ENCODE data around the gene SLC9A3. TPM values are rescaled to one million over a fixed set of nuclear protein-coding genes. Genes with fewer than 3 reads are reported as not detected.

Gene SLC9A3
- total RNA-seq, 1 experiment from 2014 or later = 1.5 TPM

DNA sequence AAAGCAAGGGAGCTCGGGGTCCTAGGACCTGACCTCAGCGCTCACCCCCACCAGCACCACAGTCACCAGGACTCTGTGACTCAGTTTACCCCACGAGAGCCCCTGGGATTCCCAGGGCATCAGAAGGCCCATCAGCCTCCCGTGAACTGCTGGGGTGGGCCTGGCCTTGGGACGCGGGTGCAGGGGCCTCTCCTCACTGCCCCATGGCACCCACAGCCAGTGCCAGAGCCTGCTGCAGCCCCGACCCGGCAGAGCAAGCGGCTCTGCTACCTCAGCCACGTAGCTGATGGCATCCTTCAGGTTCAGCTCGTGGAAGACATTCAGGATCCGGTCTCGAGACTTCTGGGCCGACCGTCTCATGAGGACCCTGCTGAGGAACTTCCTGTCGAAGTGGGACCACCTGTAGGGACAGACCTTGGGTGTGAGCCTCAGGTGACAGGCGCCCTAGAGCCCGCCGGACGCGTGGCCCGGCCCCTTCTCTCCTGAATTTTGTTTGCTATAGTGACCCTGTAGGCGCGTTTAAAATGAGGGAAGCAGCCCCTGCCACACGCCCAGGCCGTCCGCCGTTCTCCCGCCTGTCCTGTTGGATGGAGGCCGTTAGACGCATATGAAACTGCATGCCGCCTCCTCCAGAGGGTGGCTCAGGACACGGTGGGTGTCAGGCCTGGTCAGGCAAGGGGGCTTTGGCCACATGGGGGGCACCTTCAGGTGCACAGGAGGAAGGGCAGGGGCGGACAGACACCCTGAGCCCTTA is 44.5 kb downstream of the SLC9A3 start:
- H3K9me2 ChIP-seq (ENCODE audit: insufficient read depth) = no peaks in the 10 kb centered on the region
- peaks cover 0 to 16% of the 10 kb centered on the region in 2 experiments; a peak in 2 of 4 replicates for H3K4me1 ChIP-seq (ENCODE audit: control insufficient read depth in 1 of 2, insufficient read depth in 2 of 2, low read length in 2 of 2)
- no peak for ATAC-seq
- H2AFZ ChIP-seq (ENCODE audit: low read depth, low read length, poor library complexity, severe bottlenecking) = no peak overlapping the region
- H3K4me2 ChIP-seq (ENCODE audit: low read length) = peak overlapping the region; percentile 55; the same call in 1 of the 2 replicates
- no peak for DNase-seq (ENCODE audit: low read depth, low spot score)
- H3K27ac ChIP-seq (ENCODE audit: low read depth, low read length) = no peak overlapping the region
- H3K9me3 ChIP-seq (ENCODE audit: control insufficient read depth in 1 of 2, insufficient read depth in 1 of 2, low read depth in 1 of 2, low read length in 2 of 2) = no peaks in the 10 kb centered on the region
- no peaks in the 10 kb centered on the region for H3K27me3 ChIP-seq (ENCODE audit: insufficient read depth, low read length)
- no TSS peak for BruUV-seq (replicated peaks)
- intact Hi-C loops (cut with micrococcal nuclease) = no loop called here
- no peak for TF ChIP-seq JUND (IDR thresholded peaks at IDR 0.05)
- TF ChIP-seq RAD21 (IDR thresholded peaks at IDR 0.05; ENCODE audit: low read depth) = no peak
- TF ChIP-seq EZH2 (IDR thresholded peaks at IDR 0.05) = no peak
- no peak for TF ChIP-seq ELF1 (IDR thresholded peaks at IDR 0.05; ENCODE audit: borderline replicate concordance, low read depth)
- no peak for TF ChIP-seq TCF7L2 (IDR thresholded peaks at IDR 0.05; ENCODE audit: borderline replicate concordance, extremely low read depth, insufficient read depth, insufficient read length)
- TF ChIP-seq SP1 (IDR thresholded peaks at IDR 0.05; ENCODE audit: low read depth) = no peak
- no peak for TF ChIP-seq CEBPB (IDR thresholded peaks at IDR 0.05; ENCODE audit: low read depth)
- TF ChIP-seq, protein P1, sequence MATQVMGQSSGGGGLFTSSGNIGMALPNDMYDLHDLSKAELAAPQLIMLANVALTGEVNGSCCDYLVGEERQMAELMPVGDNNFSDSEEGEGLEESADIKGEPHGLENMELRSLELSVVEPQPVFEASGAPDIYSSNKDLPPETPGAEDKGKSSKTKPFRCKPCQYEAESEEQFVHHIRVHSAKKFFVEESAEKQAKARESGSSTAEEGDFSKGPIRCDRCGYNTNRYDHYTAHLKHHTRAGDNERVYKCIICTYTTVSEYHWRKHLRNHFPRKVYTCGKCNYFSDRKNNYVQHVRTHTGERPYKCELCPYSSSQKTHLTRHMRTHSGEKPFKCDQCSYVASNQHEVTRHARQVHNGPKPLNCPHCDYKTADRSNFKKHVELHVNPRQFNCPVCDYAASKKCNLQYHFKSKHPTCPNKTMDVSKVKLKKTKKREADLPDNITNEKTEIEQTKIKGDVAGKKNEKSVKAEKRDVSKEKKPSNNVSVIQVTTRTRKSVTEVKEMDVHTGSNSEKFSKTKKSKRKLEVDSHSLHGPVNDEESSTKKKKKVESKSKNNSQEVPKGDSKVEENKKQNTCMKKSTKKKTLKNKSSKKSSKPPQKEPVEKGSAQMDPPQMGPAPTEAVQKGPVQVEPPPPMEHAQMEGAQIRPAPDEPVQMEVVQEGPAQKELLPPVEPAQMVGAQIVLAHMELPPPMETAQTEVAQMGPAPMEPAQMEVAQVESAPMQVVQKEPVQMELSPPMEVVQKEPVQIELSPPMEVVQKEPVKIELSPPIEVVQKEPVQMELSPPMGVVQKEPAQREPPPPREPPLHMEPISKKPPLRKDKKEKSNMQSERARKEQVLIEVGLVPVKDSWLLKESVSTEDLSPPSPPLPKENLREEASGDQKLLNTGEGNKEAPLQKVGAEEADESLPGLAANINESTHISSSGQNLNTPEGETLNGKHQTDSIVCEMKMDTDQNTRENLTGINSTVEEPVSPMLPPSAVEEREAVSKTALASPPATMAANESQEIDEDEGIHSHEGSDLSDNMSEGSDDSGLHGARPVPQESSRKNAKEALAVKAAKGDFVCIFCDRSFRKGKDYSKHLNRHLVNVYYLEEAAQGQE (IDR thresholded peaks at IDR 0.05; ENCODE audit: low read depth) = no peak
- TF ChIP-seq, protein P2, sequence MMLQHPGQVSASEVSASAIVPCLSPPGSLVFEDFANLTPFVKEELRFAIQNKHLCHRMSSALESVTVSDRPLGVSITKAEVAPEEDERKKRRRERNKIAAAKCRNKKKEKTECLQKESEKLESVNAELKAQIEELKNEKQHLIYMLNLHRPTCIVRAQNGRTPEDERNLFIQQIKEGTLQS (IDR thresholded peaks at IDR 0.05) = no peak
- TF ChIP-seq, protein P3, sequence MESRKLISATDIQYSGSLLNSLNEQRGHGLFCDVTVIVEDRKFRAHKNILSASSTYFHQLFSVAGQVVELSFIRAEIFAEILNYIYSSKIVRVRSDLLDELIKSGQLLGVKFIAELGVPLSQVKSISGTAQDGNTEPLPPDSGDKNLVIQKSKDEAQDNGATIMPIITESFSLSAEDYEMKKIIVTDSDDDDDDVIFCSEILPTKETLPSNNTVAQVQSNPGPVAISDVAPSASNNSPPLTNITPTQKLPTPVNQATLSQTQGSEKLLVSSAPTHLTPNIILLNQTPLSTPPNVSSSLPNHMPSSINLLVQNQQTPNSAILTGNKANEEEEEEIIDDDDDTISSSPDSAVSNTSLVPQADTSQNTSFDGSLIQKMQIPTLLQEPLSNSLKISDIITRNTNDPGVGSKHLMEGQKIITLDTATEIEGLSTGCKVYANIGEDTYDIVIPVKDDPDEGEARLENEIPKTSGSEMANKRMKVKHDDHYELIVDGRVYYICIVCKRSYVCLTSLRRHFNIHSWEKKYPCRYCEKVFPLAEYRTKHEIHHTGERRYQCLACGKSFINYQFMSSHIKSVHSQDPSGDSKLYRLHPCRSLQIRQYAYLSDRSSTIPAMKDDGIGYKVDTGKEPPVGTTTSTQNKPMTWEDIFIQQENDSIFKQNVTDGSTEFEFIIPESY (IDR thresholded peaks at IDR 0.05; ENCODE audit: extremely low read depth, insufficient replicate concordance, low read length) = no peak
- no peak for TF ChIP-seq EZH2phosphoT487 (IDR thresholded peaks at IDR 0.05; ENCODE audit: borderline replicate concordance)
- no peak for TF ChIP-seq POLR2A (IDR thresholded peaks at IDR 0.05; ENCODE audit: borderline replicate concordance, extremely low read depth, insufficient read depth, insufficient read length)
- TF ChIP-seq FOSL1 (IDR thresholded peaks at IDR 0.05; ENCODE audit: low read depth) = no peak
- CTCF ChIA-PET = no interaction called here
- no peak overlapping the region for H3K4me3 ChIP-seq (replicated peaks in 1 of 2; ENCODE audit: low read depth in 1 of 2, low read length in 2 of 2)
- no peaks in the 10 kb centered on the region for H4K20me1 ChIP-seq (ENCODE audit: insufficient read depth)
- H3K9ac ChIP-seq (ENCODE audit: low read length) = no peak overlapping the region
- RAD21 ChIA-PET (ENCODE audit: low non-redundant PET in 1 of 2, low total read pairs in 2 of 2, uncharacterized antibody in 2 of 2, unreplicated experiment in 2 of 2) = no interaction called here
- H3K79me2 ChIP-seq (ENCODE audit: insufficient read depth, low read length) = no peaks in the 10 kb centered on the region
- no peaks in the 10 kb centered on the region for H3K36me3 ChIP-seq (ENCODE audit: control insufficient read depth in 1 of 2, insufficient read depth in 2 of 2, low read length in 2 of 2)
- POLR2A ChIA-PET = no interaction called here
